ENCODE results near the gene CNKSR1.
"Not testable (repeated sequence)": the region's sequence is repeated elsewhere in the genome, so short reads cannot be mapped to it uniquely, and the experiment has no call there.

Gene CNKSR1

GRCh38 chr1:26230682-26231081, 53.4 kb downstream of the CNKSR1 start:
- DNase-seq (ENCODE audit: low read depth): not testable (repeated sequence)

- DNase-seq (ENCODE audit: low read depth): peak; percentile 97
Observed at GRCh38 chr1:26233903-26234643, 56.8 kb downstream of the CNKSR1 start, which contains the start of gene CEP85. CEP85 (plus strand) TSS chr1:26234200; CDS start chr1:26239784, 5,584 bp downstream.

GRCh38 chr1:26234644-26235370, 57.5 kb downstream of the CNKSR1 start:
- no peak for DNase-seq (ENCODE audit: low read depth)

DNA sequence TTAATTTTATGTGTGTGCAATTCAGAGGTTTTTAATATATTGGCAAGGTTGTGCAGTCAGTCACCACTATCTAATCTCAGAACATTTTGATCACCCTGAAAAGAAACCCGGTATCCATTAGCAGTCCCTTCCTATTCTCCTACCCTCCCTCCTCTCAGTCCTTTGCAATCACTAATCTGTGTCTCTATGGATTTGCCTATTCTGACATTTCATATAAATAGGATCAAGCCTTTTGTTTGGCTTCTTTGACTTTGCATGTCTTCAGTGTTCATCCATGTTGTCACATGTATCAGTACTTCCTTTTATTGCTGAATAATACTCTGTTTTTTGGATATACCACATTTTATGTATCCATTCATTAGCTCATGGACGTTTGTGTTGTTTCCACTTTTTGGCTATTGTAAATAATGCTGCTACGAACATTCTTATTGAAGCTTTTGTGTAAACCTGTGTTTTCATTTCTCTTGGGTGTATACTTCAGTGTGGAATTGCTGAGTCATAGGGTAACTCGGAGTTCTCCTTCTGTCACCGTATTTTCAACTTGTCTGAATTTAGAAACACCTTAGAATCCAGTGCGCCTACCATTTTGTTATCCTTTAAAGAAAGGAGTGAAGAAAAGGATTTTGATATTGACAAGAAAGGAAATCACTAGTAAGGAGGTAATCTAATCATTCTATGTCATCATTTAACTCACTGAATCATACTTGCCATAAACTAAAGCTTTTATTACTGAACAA, 60.1 kb downstream of the CNKSR1 start:
- DNase-seq (ENCODE audit: low read depth): no peak

Measured in activated T-helper 1 cell treated with Interleukin-2 at 50 U/mL for 16 hours (primary cell).